T-cell (primary cell): ENCODE results near the gene VCX2. TPM values are rescaled to one million over a fixed set of nuclear protein-coding genes. Genes with fewer than 3 reads are reported as not detected.

Experiments used
- total RNA-seq, 35 experiments: library from RNA in 6 of 35; stranded (reverse) in 6 of 35; fragments of 120-200 nt in 1 of 35; gene quantifications; one replicate each; pipeline versions ENCODE4 v1.2.1 to v1.2.4 and lab custom pipeline; 2013 to 2026

VCX2 gene
- total RNA-seq, 5 donors from 2014 or later (not counting 1 experiment from before 2014, with no cell fraction given): not detected

Other genes with a start within 250 kb of the VCX2 start
- 1 to 10 TPM; 5.1 to 7.0 (median 6.2) TPM for gene PNPLA4, start 243.9 kb downstream of the VCX2 start, total RNA-seq